CD4-positive, alpha-beta T cell treated with Interferon gamma for 1 hour (primary cell): ENCODE measurements around the gene SH2D3C.

ENCODE experiments used
- DNase-seq: peaks from one replicate; pipeline ENCODE4 v3.0.0-alpha.2; 2020

The SH2D3C gene

DNA sequence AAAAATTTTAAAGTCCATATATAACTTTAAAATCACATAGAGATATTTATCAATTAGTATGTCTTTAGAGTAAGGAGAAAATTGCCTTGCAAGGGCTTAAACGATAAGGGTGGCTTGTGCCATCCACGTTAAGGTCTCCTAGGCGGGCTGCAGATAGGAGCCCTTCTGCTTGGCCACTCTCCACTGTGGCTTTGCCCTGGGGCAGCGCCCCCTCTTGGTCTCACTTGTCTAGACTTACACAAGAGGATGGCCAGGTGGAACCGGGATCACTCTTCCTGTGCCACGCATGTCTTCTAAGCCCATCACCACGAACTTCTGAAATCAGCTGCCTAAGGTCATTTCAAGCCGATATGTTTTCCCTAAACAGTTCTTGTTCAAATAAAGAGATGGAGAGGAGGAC lies 27.2 kb upstream of the SH2D3C start:
- no peak for DNase-seq

DNA sequence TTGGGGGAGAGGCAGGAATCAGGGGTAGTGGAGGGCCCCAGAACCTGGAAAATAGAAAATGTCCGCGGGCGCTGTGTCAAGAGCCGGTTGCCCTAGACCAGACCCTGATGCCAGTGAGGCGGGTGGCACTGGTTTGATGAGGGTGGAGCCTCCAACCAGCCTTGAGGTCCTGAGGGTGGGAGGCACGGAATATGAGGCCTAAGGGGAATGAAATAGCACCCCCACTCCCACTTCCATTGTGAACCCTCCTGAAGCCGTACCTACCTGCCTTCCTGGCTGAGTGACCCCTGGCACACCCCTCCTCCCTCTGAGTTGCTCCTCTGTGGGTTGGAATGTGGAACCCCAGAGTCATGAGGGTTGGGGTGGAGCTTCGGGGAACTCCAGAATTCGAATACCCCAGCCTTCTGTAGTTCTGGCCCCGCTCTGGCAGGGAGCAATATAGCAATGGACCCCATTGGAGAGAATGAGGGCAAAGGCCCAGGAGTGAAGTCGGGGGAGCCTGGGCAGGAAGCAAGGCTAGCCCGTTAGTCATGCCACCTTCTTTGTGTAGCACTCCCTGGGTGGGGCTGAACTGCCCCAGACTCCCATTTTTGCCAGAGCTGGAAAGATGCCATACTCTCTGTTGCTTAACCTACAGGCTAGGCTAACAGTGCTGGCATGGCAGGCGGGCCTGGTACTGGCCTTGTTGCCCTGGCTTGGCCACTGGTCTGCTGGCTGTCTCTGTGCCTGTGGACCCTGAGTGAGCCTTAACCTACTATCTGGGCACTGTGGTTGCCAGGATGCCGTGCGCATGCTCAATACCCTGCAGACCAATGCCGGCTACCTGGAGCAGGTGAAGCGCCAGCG lies 25.3 kb upstream of the SH2D3C start:
- DNase-seq, result no peak

DNA sequence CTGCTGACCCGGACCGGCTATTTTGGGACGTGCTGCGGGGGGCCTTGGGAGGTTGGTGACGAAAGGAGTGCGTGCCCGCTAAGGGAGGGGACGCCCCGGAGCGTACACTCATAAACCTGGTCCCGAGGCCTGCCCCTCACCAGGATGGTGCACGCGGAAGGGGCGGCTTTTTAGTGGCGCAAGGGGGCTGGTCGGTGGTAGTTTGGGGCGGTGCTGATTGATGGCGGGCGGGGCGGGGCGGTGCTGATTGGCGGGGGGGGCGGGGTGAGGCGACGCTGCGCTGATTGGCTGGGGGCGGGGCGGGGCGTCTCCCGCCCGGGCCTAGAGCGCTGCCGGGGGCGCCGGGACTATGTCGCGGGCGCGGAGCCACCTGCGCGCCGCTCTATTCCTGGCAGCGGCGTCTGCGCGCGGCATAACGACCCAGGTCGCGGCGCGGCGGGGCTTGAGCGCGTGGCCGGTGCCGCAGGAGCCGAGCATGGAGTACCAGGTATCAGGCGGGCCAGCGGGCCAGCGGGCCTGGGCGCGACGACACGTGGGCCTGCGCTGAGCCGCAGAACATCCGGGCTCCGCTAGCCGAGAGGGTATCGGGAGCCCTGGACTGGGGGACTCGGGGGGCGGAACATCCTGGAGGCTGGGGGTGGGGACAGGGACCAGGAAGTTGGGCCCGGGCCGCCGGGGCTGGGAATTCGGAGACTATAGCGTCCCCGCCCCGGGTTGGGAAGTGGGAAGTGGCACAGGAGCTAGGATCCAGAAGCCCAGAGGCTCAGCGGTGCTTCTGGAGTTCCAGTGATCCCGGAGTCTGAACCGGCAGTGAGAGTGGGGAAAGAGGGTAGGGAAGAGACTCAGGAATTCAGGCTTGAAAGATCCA lies 24.3 kb upstream of the SH2D3C start, which contains the start of gene FPGS:
TSS of gene FPGS (plus strand) at position 307 of the 868 bp plus-strand sequence. CDS start at position 350, 43 bp downstream.
- DNase-seq, result peak; percentile 84

GRCh38 chr9:127801955-127802575 lies 23.6 kb upstream of the SH2D3C start:
- DNase-seq, result peak; percentile 39

DNA sequence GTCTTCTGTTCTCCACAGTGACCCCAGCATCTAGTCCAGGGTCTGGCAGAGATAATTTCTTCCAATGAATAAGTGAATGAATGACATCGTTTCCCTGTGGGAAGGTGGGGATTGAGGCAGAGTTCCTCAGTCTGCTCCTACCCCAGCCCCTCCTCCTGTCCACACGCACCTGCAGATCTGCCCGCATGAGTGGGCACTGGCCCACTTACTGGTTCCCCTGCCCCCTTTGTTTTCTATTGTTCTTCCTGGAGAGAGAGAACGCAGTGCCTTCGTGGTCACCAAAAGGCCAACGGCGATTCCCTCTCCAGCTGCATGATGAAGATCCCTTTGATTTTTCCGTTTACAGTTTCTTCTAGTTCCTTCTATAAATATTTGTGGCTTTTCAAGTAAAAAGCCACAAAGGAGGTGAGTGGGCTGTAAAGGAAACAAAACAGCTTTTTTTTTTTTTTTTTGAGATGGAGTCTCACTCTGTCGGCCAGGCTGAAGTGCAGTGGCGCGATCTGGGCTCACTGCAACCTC lies 18.4 kb upstream of the SH2D3C start:
- DNase-seq, result no peak

- DNase-seq, result no peak
Measured at GRCh38 chr9:127796225-127796813, 17.9 kb upstream of the SH2D3C start.

DNA sequence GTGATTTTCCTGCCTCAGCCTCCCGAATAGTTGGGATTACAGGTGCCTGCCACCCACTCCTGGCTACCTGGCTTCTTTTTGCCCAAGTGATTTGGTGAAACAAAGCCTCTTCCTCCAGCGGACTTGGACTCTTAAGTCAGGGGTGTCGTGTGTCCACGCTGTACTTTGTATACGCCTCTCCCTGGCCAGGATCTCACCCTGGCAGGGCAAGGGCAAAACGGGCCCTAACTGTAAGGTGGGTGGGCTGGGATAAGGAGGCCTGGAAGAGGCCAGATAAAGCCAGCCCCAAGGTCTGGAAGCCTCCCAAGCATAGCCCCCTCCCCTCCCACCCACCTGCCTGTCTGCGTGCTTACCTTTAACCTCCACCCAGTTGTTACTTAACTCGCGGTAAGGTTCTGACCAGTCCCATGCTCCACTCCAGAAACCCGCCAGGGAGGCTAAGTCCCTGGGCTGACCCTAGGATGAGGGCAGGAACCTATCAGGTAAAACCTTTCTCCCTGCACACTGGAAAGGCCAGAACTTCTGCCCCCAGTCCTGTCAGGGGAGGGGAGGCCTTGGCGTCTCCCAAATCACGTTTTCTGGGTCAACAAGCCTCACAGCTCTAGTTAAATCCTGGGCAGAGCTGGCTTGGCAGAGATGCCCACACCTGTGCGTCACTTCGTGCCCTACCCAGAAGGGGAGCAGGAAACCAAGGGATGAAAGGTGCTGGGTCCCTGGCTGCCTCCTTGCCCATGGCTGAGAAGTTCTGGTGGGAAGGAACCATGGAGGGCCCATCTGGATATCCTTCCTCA lies 15.7 kb upstream of the SH2D3C start:
- no peak for DNase-seq

GRCh38 chr9:127793093-127793708 lies 14.7 kb upstream of the SH2D3C start:
- no peak for DNase-seq

DNA sequence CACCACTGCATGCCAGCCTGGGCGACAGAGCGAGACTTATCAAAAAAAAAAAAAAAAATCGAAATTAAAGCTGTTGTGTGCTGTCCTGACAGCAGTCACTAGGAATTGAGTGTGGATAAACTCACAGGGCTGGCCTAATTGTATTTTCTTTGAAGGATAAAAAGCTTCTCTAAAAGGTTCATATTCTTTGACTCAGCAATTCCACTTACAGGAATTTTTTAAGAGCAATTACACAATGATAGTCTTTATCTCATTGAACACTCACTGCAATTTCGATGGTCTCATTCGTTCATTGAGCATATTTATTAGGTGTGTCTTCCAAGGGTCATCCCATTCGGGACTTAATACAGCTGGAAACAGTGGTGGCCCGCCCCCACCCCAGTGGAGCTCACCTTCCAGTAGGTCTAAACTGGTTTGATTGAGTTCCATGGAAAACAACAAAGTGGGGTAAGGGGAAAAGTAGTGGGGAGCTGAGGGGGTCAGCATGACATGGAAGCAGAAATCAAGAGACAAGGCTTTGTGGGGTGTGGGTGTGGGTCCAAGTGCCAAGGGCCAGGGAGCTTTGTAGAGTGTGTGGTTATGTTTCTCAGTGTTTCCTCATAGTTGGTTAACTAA lies 14.1 kb upstream of the SH2D3C start:
- DNase-seq, result no peak

- no peak for DNase-seq
Measured at GRCh38 chr9:127791085-127791484, 12.6 kb upstream of the SH2D3C start.

GRCh38 chr9:127790094-127790855 lies 11.8 kb upstream of the SH2D3C start:
- DNase-seq, result no peak

DNA sequence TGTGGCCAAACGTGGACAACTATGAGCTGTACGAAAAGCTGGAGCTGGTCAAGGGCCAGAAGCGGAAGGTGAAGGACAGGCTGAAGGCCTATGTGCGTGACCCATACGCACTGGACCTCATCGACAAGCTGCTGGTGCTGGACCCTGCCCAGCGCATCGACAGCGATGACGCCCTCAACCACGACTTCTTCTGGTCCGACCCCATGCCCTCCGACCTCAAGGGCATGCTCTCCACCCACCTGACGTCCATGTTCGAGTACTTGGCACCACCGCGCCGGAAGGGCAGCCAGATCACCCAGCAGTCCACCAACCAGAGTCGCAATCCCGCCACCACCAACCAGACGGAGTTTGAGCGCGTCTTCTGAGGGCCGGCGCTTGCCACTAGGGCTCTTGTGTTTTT lies 10.7 kb upstream of the SH2D3C start:
- DNase-seq, result no peak

GRCh38 chr9:127788337-127789011 lies 10.0 kb upstream of the SH2D3C start:
- no peak for DNase-seq

GRCh38 chr9:127786773-127787104 lies 8.3 kb upstream of the SH2D3C start:
- DNase-seq, result no peak

- peak; percentile 91 for DNase-seq
Measured at GRCh38 chr9:127785933-127786772, 7.7 kb upstream of the SH2D3C start, which contains the start of gene CDK9. Gene CDK9, plus strand, starts transcription at chr9:127786034. Its CDS starts 115 bp downstream, at chr9:127786149.

DNA sequence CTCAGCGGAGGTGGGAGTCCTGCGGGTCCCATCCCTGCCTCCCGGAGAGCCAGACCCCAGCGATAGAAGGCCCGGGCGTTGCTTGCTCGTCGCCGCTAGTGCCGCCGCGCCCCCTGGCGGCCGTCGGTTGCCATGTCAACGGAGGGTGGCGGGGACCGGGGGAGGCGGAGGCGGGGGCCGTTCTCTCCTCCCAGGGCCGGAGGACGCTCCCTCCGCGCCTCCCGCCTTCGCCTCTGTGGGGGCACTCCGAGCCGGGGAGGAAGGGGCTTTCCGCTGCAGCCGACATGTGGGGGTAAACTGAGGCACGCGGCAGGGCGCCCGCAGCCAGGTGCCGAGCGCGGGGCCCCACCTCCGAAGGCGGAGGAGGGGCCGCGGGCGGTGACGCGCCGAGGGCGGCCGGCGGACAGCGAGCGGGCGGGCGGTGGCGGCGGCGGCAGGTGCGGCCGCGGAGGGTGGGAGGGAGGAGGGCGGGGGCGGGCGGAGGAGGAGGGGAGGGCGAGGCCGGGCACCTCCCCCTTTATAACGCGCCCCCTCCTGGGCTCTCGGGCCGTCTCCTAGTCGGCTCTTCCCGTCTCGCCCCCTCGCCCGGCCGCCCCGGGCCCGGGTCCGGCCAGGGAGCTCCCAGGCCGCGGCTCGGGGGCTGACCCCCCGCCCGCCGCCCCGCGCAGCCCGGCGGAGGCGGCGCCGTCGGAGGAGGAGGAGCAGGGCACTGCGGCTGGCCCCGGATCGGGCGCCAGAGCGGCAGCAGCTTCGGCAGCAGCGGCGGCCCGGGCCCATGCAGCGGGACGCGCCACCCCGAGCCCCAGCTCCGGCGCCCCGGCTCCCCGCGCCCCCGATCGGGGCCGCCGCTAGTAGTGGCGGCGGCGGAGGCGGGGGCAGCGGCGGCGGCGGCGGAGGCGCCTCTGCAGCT lies 6.8 kb upstream of the SH2D3C start:
- peak; percentile 89 for DNase-seq
